Stomach (tissue), 4 donors: ENCODE measurements around the gene RHOH.

Experiments used
- EP300 ChIP-seq: sonication (generic); formaldehyde crosslinking; IDR thresholded peaks from one replicate; pipeline ENCODE4 v1.6.1; 2017; ENCODE audit warnings: antibody characterized with exemption
- POLR2A ChIP-seq, 4 donors: fragments of 450-650 bp; IDR thresholded peaks; one replicate each; pipeline ENCODE4 v1.6.1; 2016; ENCODE audit warnings: antibody characterized with exemption in 4 of 4, control low read depth in 2 of 4, mild to moderate bottlenecking in 1 of 4, moderate library complexity in 1 of 4
- POLR2AphosphoS5 ChIP-seq, 3 donors: sonication (generic); formaldehyde crosslinking; IDR thresholded peaks; one replicate each; pipeline ENCODE4 v1.6.1; 2016; ENCODE audit warnings: antibody characterized with exemption in 3 of 3
- TF ChIP-seq, protein P1 (sequence below), 7 experiments: fragments of 450-650 bp in 4 of 7; fragments of 200-600 bp in 3 of 7; sonication (generic) in 3 of 7; IDR thresholded peaks; one replicate each; pipeline ENCODE4 v1.5.1; 2016 to 2019; ENCODE audit warnings: antibody characterized with exemption in 7 of 7, control low read depth in 2 of 7, mild to moderate bottlenecking in 1 of 7

DNA sequence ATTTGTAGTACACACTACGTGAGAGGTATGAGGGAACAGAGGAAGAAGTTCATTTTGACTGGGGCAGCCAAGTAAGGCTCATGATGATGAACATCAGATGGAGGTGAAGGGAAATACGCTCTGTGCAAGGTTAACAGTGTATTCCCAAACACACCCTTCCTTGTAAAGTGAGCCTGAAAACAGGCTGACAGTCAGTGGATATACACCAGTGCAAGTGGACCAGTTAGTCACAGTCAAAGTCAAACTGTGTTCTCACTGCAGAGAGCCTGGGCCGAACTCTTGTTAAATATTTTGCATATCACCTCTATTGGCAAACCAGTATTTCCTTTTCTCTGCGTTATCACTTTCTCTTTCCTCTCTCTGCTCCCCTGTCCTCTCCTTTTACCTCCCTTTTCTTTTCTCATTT lies 23.4 kb upstream of the RHOH start:
- no peak for TF ChIP-seq EP300
- TF ChIP-seq, protein P1, sequence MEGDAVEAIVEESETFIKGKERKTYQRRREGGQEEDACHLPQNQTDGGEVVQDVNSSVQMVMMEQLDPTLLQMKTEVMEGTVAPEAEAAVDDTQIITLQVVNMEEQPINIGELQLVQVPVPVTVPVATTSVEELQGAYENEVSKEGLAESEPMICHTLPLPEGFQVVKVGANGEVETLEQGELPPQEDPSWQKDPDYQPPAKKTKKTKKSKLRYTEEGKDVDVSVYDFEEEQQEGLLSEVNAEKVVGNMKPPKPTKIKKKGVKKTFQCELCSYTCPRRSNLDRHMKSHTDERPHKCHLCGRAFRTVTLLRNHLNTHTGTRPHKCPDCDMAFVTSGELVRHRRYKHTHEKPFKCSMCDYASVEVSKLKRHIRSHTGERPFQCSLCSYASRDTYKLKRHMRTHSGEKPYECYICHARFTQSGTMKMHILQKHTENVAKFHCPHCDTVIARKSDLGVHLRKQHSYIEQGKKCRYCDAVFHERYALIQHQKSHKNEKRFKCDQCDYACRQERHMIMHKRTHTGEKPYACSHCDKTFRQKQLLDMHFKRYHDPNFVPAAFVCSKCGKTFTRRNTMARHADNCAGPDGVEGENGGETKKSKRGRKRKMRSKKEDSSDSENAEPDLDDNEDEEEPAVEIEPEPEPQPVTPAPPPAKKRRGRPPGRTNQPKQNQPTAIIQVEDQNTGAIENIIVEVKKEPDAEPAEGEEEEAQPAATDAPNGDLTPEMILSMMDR (IDR thresholded peaks at IDR 0.05) = no peak
- no peak for TF ChIP-seq POLR2AphosphoS5 (IDR thresholded peaks at IDR 0.05)
- no peak for TF ChIP-seq POLR2A (IDR thresholded peaks at IDR 0.05)
